GM03348 (cell line): ENCODE measurements around the gene BEST2.

ENCODE experiments used
- DNase-seq: peaks from one replicate; pipeline ENCODE4 v3.0.0; 2012; ENCODE audit warnings: low spot score

BEST2 gene

GRCh38 chr19:12769689-12770088 is 18.1 kb downstream of the BEST2 start:
- no peak for DNase-seq

GRCh38 chr19:12770922-12771321 is 19.3 kb downstream of the BEST2 start:
- DNase-seq = no peak

- DNase-seq = peak; percentile 38
These were observed 20.7 kb downstream of the BEST2 start for GRCh38 chr19:12772323-12772722.

- no peak for DNase-seq
These were observed 22.0 kb downstream of the BEST2 start for GRCh38 chr19:12773571-12773970.

DNA sequence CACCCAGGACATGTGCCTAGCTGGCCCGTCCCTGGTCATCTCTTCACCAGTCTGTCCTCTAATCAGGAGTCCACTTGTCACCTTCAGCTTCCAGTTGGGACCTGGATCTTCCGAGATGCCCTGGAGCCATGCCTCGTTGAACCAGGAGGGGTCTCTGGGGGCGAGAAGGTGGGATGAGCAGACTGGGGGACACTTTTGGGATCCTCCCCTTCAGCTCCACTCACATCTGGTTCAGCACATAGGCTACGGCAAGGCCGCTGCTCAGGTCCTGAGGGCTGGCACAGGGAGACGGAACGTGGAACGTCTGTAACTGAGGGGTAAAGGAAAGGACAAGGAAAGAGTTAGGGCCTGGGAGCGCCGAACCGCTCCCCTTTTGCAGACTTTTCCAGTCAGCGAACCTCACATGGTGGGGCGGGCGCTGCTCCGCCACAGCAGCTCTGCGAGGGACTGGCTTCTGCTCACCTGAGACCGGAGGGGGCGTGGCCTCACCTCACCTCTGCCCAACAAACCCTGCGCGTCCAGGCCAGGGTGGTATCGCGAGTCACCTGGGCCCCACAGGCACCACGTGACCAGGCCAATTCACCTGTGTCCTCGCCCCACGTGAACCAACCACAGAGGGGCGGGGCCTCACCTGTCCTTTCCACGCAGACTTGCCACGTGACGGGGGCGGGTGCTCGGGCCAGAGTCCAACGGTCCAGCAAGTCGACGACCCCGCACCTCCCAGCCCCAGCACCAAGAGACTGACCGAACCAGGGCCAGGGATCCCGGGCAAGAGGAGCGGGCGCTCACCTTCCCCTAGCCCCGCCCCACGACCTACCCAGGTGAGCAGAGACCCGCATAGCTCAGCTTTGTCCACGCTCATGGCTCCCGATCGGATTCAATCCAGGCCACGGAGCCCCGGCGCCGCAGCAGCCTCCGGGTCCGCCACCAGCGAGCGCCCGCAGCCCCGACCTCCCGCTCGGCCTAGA is 23.3 kb downstream of the BEST2 start, which contains the start of gene HOOK2:
Gene HOOK2 (minus strand): TSS at position 965 of the 968 bp plus-strand sequence. CDS start 103 bp downstream, at position 862.
- no peak for DNase-seq

GRCh38 chr19:12777217-12778016 is 25.8 kb downstream of the BEST2 start:
- DNase-seq = peak; percentile 89

- peak; percentile 83 for DNase-seq
These were observed 26.7 kb downstream of the BEST2 start for GRCh38 chr19:12778017-12778904.

DNA sequence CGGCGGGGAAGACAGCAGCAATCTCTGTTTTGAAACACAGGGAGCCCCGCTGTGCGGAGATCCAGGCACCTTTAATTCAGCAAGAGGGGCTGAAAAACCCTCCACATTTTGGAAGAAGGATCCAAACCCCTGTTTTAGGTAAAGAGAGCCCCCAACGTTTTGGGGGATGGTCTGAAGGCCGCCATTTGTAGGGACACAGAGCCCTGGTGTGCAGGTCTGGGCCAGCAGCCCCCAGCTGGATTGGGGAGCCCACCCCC is 27.2 kb downstream of the BEST2 start:
- no peak for DNase-seq

GRCh38 chr19:12779162-12779993 is 27.8 kb downstream of the BEST2 start:
- DNase-seq = peak; percentile 67

GRCh38 chr19:12782174-12782423 is 30.5 kb downstream of the BEST2 start:
- DNase-seq = no peak

- peak; percentile 89 for DNase-seq
These were observed 31.1 kb downstream of the BEST2 start for GRCh38 chr19:12782424-12783290.

DNA sequence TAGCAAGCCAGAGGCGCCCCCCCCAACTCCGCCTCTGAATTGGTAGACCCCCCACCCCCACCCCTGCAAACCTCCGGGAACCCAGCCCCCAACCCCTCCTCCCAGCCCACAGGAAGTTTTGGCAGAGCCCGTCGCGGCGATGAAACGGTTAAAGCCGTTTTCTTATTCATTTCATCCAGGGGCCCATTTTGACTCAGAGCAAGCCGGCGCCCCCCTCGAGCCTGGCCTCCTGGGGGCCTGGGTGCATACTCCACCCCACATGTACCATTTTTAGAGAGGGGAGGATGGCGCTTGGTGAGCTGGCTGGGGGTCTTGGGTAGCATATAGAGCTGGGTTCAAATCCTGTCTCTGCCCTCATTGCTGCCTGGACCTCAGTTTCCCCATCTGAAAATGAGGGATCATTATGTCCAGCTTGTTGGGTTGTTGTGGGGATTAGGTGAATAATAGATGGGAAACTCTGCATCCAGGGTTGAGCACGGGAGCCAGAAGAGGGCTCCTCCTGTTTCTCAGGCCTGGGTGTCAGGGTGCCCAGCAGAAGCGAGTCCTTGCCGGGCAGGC is 31.8 kb downstream of the BEST2 start:
- no peak for DNase-seq

DNA sequence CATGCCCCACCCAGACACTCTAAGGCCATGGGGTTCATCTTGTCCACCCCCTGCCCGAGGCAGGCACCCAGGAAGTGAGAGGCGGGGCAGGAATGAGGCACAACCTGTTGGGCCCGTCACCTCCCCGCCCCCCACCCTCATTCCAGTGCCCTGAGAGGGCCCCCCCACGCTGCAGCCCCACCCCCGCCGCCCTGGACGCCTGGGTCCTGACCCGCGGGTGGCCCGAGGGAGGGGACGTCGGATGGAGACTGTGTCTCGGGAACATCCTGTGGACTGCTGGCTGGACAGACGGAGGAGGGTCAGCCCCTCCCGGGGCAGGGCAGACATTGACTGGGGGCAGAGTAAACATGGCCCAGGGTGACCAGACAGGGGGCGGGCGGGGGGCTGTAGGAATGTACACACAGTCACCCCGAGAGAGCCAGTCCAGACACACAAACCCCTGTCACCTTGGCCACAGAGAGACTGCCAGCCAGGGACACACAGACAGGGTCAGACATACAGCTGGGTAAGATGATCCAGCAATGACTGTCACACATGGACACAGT is 32.3 kb downstream of the BEST2 start:
- DNase-seq = no peak

DNA sequence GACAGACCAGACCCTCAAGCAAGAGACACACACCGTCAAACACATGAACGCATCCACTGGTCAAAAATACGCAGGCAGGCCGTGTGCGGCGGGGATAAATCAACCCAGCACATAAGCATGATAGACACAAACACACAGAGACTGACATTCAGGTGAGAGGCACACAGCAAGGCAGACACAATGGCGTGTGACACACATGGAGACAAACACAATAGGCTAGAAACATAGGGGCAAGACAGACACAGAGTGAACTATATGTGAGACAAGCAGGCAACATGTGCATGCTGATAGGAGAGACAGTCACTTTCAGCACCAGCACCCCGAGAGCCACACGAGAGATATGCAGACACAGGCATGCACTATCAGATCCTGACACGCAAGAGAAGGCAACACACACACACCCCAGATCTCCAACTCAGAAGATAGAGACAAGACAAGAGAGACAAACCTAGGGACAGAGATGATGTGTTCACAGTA is 32.8 kb downstream of the BEST2 start:
- no peak for DNase-seq

- DNase-seq = no peak
These were observed 33.4 kb downstream of the BEST2 start for GRCh38 chr19:12784871-12785430.

DNA sequence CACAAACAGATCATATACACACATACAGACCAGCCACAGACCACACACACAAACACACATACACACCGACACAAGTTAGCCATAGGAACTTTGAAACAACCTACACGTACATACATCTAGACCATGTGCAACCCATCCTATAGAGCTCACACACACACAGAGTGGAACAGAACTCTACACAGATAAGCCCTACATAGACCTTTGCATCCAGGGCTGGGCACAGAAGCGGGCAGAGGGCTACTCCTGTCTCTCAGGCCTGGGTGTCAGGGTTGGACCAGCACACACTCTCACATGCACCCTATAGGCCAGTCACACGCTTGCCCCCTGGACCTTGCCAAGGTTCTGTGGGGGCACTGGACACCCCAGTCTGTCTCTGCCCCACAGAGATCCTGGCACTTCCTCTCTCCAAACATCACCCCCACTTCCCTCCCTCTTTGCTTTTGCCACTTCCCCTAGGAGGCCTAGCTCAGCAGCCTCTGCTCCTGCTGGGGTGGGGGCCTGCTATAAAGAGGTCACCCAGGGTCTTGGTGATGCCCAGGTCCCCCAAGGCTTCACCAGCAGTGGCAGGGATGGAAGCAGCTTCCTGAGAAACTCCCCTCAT is 33.9 kb downstream of the BEST2 start:
- no peak for DNase-seq

DNA sequence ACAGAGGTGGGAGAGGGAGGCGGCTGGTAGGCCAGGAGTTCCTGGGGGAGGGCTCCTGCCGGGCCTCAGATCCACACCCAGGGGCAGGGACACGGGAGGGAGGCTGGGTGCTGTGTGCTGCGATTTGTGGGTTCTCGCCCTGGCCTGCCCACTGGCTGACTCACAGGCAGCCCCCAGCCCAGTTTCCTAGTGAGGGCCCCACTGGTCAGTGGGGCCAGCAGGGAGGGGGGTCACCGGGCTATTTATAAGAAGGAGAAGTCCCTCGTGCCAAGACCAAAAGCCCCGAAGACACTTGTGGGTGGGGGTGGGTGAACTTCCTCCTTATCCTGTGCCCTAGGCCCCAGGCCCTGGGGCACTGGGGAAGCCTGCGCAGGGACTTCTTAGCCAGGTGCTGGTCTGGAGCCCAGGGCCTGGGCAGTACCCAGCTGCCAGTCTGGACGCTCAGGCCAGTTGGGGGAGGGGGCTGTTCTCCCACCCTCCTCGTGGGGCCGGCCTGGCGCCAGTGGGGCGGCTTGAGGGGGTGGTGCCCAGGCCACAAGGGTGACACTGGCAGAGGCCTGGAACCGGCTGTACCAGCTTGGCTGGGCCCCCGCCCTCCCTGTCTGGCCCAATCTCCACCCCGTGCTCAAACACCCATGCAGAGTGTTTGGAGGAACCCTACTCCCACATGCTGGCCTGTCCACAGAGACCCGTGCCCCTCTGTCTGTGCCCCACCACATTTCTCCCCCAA is 34.7 kb downstream of the BEST2 start:
- no peak for DNase-seq

DNA sequence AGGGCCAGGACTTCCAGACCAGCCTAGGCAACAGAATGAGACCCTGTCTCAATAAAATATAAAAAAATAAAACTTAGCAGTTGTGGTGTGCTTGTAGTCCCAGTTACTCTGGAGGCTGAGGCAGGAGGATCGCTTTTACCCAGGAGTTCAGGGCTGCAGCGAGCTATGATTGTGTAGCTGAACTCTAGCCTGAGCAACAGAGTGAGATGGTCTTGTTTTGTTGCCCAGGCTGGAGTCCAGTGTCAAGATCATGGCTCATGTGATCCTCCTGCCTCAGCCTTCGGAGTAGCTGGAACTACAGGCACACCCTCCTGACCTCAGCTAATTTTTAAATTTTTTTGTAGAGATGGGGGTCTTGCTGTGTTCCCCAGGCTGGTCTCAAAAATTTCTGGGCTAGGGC is 35.4 kb downstream of the BEST2 start:
- DNase-seq = no peak
